ENCODE measurements around the gene ADAMTS9.

ADAMTS9 gene

GRCh38 chr3:64473466-64473865 is 214.3 kb downstream of the ADAMTS9 start:
- no peak for TF ChIP-seq CTCF (IDR thresholded peaks at IDR 0.05; ENCODE audit: insufficient read depth, low read length, missing control alignments)
- CTCF ChIA-PET = interaction anchor here (0.7 to 5.8 kb wide), 6 partner anchors 10 to 450 kb away, joined by 3 to 52 read pairs (median 6); partner anchors contain the start of gene PSMD6
- H3K4me3 ChIP-seq (ENCODE audit: low read depth, low read length) = no peak overlapping the region
- no peak for DNase-seq (ENCODE audit: low read depth, low spot score)
- POLR2A ChIA-PET = no interaction called here

GRCh38 chr3:64470436-64470835 is 217.4 kb downstream of the ADAMTS9 start:
- no peak overlapping the region for H3K4me3 ChIP-seq (ENCODE audit: low read depth, low read length)
- TF ChIP-seq CTCF (IDR thresholded peaks at IDR 0.05; ENCODE audit: insufficient read depth, low read length, missing control alignments) = no peak
- CTCF ChIA-PET = interaction anchor here (1.7 kb wide), 1 partner anchor 14 kb away, joined by 9 read pairs; no protein-coding TSS in a partner anchor
- no peak for DNase-seq (ENCODE audit: low read depth, low spot score)
- POLR2A ChIA-PET = no interaction called here

- CTCF ChIA-PET = interaction anchor here (1.0 to 1.6 kb wide), 3 partner anchors 17 to 440 kb away, joined by 3 to 6 read pairs (median 3); no protein-coding TSS in a partner anchor
- no peak for TF ChIP-seq CTCF (IDR thresholded peaks at IDR 0.05; ENCODE audit: insufficient read depth, low read length, missing control alignments)
- no peak for DNase-seq (ENCODE audit: low read depth, low spot score)
- no peak overlapping the region for H3K4me3 ChIP-seq (ENCODE audit: low read depth, low read length)
- POLR2A ChIA-PET = no interaction called here
These were observed 220.4 kb downstream of the ADAMTS9 start for GRCh38 chr3:64467255-64467944.

Measured in AG04449 (cell line).